NAMALWA (cell line): ENCODE results near the gene RAB35.
"Not testable (repeated sequence)": the region's sequence is repeated elsewhere in the genome, so short reads cannot be mapped to it uniquely, and the experiment has no call there.

Experiments used
- DNase-seq: peaks from one replicate; pipeline ENCODE4 v3.0.0-alpha.2; 2015; ENCODE audit warnings: low spot score

RAB35 gene

GRCh38 chr12:120060717-120061116 is 55.8 kb downstream of the RAB35 start:
- no peak for DNase-seq

GRCh38 chr12:120060196-120060595 is 56.4 kb downstream of the RAB35 start:
- DNase-seq = no peak

- no peak for DNase-seq
These were observed 59.8 kb downstream of the RAB35 start for GRCh38 chr12:120056739-120057138.

DNA sequence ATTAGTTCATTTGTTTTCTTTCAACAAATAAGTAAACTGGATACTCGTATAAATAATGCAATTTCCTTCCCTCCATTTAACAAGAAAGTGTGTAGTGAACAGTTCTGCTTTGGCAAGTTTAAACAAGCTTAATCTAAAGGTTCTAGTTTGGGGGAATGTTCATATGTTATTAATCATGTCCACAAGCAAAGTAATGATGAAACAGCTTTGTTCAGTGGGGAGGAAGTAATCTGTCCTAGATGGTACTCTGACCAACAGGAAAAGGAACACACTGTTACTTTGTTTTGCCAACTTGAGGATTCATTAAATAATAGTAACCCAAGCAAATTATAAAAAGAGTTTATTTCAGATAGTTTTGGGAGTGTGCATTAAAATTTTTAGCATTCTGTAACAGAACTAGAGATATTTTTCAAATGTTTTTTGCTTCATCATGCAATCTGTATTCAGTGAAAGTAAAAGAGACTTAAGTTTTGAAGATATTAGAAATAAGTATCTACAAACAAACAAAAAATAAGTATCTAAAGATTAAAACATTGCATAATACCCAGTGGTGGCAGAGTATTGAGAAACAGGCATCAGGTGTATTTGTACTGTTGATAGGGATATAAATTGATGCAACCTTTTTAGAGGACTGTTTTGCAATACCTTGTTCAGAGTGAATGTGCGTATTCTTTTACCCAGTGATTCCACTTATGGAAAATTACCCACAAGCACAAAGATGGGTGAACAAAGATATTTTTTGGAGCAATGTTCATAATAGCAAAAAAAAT is 61.1 kb downstream of the RAB35 start:
- no peak for DNase-seq

- DNase-seq = no peak
These were observed 62.3 kb downstream of the RAB35 start for GRCh38 chr12:120054293-120054692.

DNA sequence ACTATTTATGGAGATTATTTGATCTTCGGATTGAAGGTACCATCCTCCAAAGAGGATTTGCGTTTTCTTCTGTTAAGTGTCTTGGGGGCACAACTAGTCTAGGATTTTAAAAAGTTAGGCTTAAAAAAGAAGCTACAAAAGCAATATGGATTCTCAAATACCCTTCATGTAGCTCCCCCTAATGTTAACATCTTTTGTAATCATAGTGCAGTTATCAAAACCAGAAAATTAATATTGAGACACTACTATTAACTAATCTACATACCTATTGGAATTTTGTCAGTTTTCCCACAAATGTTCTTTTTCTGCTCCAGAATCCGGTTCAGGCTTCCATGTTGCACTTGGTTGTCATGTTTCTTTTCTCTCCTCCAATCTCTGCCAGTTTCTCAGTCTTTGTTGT is 65.0 kb downstream of the RAB35 start:
- no peak for DNase-seq

DNA sequence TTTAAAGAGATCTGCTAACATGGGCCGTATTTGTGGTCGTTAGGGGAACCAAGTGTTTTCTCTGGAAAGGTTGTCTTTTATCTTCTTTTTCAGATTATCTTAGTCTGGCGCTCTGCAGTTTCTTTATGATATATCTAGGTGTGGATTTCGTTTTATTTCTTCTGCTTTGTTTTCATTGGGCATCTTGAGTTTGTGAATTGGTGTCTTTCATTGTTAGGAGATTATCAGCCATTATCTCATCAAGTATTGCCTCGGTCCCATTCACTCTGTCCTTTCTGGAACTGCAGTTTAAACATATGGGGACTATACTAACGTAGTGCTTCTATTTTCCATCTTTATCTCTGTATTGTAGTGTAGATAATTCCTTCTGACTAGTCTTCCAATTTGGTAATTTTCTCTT is 67.1 kb downstream of the RAB35 start:
- DNase-seq = no peak

DNA sequence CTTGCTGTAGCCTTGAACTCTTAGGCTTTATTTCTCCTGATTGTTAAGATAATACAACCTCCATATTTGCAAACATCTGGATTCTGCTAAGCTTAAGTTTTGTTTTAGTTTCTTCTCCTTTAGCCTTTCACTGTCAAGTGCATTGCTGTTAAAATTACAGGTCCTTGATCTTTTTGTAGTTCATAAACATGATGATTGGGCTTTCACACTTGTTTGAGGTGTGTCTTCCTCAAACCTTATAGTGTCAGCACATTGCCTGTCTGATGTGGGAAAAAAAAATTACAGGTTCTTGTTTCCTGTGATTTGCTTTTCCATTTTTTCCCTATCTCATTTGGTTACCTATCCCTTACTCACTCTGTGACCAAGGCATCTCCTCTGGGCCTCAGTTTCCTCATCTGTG is 68.3 kb downstream of the RAB35 start:
- no peak for DNase-seq

- no peak for DNase-seq
These were observed 69.5 kb downstream of the RAB35 start for GRCh38 chr12:120047072-120047471.

- not testable (repeated sequence) for DNase-seq
These were observed 71.2 kb downstream of the RAB35 start for GRCh38 chr12:120045367-120045766.
